Subcutaneous adipose tissue (tissue), 4 donors: ENCODE data around the gene CFAP298. TPM values are rescaled to one million over a fixed set of nuclear protein-coding genes. Genes with fewer than 3 reads are reported as not detected.

ENCODE experiments used
- total RNA-seq, 4 donors: library from RNA; depleted of rRNA; stranded (reverse); fragments of >200 nt; gene quantifications; one replicate each; pipeline ENCODE4 v1.1.0, GENCODE V29; 2016
- TF ChIP-seq, protein P1 (sequence below): fragments of 450-650 bp; IDR thresholded peaks from one replicate; pipeline ENCODE4 v1.5.1; 2016; ENCODE audit warnings: low read depth, mild to moderate bottlenecking, control low read depth, antibody characterized with exemption, moderate library complexity

The CFAP298 gene
- total RNA-seq, 4 donors from 2014 or later = 10.7 to 16.5 (median 13.6) TPM

- TF ChIP-seq, protein P1, sequence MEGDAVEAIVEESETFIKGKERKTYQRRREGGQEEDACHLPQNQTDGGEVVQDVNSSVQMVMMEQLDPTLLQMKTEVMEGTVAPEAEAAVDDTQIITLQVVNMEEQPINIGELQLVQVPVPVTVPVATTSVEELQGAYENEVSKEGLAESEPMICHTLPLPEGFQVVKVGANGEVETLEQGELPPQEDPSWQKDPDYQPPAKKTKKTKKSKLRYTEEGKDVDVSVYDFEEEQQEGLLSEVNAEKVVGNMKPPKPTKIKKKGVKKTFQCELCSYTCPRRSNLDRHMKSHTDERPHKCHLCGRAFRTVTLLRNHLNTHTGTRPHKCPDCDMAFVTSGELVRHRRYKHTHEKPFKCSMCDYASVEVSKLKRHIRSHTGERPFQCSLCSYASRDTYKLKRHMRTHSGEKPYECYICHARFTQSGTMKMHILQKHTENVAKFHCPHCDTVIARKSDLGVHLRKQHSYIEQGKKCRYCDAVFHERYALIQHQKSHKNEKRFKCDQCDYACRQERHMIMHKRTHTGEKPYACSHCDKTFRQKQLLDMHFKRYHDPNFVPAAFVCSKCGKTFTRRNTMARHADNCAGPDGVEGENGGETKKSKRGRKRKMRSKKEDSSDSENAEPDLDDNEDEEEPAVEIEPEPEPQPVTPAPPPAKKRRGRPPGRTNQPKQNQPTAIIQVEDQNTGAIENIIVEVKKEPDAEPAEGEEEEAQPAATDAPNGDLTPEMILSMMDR = no peak
These were observed 9.0 kb downstream of the CFAP298 start for GRCh38 chr21:32603131-32603530.

GRCh38 chr21:32602099-32602498, 10.1 kb downstream of the CFAP298 start:
- TF ChIP-seq, protein P1 = no peak

DNA sequence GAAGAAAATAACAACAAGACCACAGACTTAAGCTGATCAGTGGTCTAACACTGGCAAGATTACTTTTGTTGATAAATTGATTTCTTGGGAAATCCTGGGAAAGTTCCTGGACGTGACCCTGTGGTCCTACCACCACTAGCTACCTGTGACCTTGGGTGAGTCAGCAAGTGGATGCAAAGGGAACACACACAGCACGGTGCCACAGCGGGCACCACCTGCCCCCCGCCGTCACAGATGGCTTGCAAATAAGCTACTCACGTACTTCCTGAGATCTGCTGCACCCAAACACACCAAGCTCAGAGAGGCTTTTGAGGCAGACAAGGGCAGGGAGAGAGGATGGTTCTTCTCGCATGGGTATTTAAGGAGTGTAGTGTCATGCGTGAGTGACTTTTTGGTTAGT, 12.7 kb downstream of the CFAP298 start:
- TF ChIP-seq, protein P1 = no peak

GRCh38 chr21:32599091-32599490, 13.1 kb downstream of the CFAP298 start:
- TF ChIP-seq, protein P1 = no peak

DNA sequence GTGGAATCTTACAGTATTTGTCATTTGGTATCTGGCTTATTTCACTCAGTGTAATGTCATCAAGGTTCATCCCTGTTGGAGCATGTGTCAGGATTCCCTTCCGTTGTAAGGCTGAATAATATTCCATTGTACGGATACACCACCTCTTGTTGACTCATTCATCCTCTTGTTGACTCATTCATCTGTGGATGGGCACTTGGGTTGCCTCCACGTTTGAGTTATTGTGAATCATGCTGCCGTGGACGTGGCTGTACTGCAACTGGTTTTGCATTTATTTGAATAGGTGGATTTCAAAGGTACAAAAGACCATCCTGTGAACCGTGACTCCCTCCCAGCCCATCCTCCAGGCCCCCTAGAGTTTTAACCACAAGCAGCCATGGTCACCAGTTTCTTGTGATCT, 15.0 kb downstream of the CFAP298 start:
- TF ChIP-seq, protein P1 = no peak

DNA sequence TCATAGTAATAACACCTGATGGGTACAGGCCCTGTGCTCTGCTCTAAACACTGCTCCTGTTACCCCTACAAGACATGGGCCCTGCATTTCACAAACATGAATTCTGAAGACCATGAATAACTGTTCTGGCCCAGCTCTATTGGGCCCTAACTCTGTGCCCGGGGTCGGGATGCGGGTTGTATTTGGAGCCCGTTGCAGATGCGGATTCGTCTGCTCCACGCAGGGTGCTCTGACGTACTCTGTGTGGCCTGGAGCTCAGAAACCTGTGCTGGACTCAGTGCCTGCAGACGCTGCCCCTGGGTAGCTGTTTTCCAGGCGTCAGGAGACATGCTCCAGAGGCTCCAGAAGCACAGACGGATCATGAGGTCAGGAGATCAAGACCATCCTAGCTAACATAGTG, 16.7 kb downstream of the CFAP298 start:
- TF ChIP-seq, protein P1 = no peak

GRCh38 chr21:32593690-32594089, 18.5 kb downstream of the CFAP298 start:
- TF ChIP-seq, protein P1 = no peak
